Neuron (in vitro differentiated cells): ENCODE data around the gene EZH1.

Experiments used
- H2AFZ ChIP-seq: one replicate; pipeline ENCODE4 v1.6.1; 2013; ENCODE audit warnings: low read depth, mild to moderate bottlenecking, inconsistent platforms, low read length, moderate library complexity
- H3K27me3 ChIP-seq: one replicate; pipeline ENCODE4 v1.6.1; 2013; ENCODE audit warnings: low read length; ENCODE audit not compliant: insufficient read depth
- H3K36me3 ChIP-seq: one replicate; pipeline ENCODE4 v1.6.1; 2013; ENCODE audit warnings: low read length; ENCODE audit not compliant: insufficient read depth
- H3K4me1 ChIP-seq: one replicate; pipeline ENCODE4 v1.6.1; 2013; ENCODE audit warnings: low read length; ENCODE audit not compliant: insufficient read depth
- H3K4me3 ChIP-seq: 2 replicates; pipeline ENCODE4 v1.5.1; 2013; ENCODE audit warnings: mild to moderate bottlenecking, low read length, moderate library complexity
- H3K9me3 ChIP-seq: one replicate; pipeline ENCODE4 v1.6.1; 2013; ENCODE audit warnings: low read length

EZH1 gene

GRCh38 chr17:42680331-42680808 is 64.5 kb downstream of the EZH1 start:
- Histone ChIP-seq H3K9me3 (no peaks in the 10 kb centered on the region), H3K27me3 (no peaks in the 10 kb centered on the region), H2AFZ (peak overlapping the region; percentile 66), H3K36me3 (peaks cover 10% of the 10 kb centered on the region), H3K4me1 (peaks cover 38% of the 10 kb centered on the region), H3K4me3 (peak overlapping the region; percentile 51)

- no peaks in the 10 kb centered on the region for H3K27me3 ChIP-seq
- no peaks in the 10 kb centered on the region for H3K9me3 ChIP-seq
- H3K4me3 ChIP-seq, result peak overlapping the region; percentile 51
- peaks cover 4% of the 10 kb centered on the region for H3K36me3 ChIP-seq
- H3K4me1 ChIP-seq, result peaks cover 44% of the 10 kb centered on the region
- H2AFZ ChIP-seq, result peak overlapping the region; percentile 66
Observed at GRCh38 chr17:42679492-42680330, 65.1 kb downstream of the EZH1 start.

DNA sequence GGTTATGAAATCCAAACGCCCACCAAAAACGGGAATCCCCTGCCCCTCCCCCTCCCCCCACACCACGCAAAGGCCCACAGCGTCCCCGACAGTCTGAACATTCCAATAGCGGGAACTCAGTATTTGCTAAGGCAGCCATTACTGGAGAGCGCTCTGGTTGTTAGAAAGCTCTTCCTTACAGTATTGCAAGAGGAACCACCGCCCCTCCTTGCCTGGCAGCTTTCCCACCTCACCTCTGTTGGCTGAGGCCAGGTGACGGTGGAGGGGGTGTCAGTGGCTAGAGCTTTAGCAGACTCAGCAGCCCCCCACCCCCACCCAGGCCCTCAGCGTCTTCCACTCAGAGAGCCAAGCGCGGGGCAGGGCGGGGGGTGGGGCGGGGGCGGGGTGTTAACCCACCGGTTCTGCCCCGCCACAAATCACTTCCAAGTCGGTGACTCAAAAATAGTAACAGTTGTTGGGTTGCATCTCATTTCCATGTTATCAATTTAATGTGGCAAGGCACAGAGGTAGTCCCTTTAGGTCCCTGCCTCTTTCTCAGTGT is 65.8 kb downstream of the EZH1 start:
- H3K4me3 ChIP-seq, result peak overlapping the region; percentile 51

GRCh38 chr17:42677921-42678781 is 66.7 kb downstream of the EZH1 start:
- Histone ChIP-seq H3K9me3 (no peaks in the 10 kb centered on the region), H3K27me3 (no peaks in the 10 kb centered on the region), H3K4me1 (peaks cover 39% of the 10 kb centered on the region), H2AFZ (peak overlapping the region; percentile 3), H3K36me3 (peaks cover 4% of the 10 kb centered on the region), H3K4me3 (peak overlapping the region; percentile 51)

More for the DNA sequence above, 65.8 kb downstream of the EZH1 start:
- Histone ChIP-seq H2AFZ (peak overlapping the region; percentile 66), H3K27me3 (no peaks in the 10 kb centered on the region), H3K9me3 (no peaks in the 10 kb centered on the region), H3K36me3 (no peaks in the 10 kb centered on the region), H3K4me1 (peaks cover 46% of the 10 kb centered on the region)

- H3K27me3 ChIP-seq, result no peaks in the 10 kb centered on the region
- no peaks in the 10 kb centered on the region for H3K9me3 ChIP-seq
- H3K4me3 ChIP-seq, result peak overlapping the region; percentile 84
- H2AFZ ChIP-seq, result peak overlapping the region; percentile 3
- peaks cover 37% of the 10 kb centered on the region for H3K4me1 ChIP-seq
- H3K36me3 ChIP-seq, result peaks cover 13% of the 10 kb centered on the region
Observed at GRCh38 chr17:42677012-42677857, 67.6 kb downstream of the EZH1 start.

DNA sequence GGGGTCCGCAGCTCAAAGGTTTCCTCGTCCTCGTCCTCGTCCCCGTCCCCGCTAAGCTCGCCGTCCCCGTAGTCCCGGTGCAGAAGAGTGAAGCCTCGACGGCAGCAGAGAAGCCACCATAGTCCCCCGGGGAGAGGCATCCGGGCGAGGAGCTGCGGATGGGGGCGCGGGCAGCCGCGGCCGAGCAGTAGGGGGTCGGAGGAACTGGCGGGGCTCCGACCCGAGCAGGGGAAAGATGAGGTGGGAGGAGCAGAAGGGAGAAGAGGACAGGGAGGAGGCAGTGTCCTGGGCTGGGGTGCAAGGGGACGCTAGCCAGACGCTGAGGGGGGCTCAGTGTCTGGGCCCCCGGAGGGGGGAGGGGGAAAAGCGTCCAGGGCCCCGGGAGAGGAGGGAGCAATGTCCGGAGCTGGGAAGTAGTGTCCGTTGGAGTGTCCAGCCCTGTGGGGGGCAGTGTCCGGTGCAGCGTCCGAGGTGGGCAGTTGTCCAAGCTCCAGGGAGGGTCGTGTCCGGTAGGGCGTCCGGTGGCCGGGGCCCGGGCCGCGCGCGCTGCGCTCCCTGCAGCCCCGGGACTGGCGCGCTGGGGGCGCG is 68.3 kb downstream of the EZH1 start, which contains the start of gene PLEKHH3:
Gene PLEKHH3 (minus strand): TSS at position 571 of the 588 bp plus-strand sequence. CDS start 431 bp downstream, at position 140.
- peak within 1 kb of the TSS; percentile 75 for H2AFZ ChIP-seq
- peak within 1 kb of the TSS; percentile 84 for H3K4me3 ChIP-seq
- H3K36me3 ChIP-seq, result peaks cover 13% of the 10 kb centered on the region
- no peaks in the 10 kb centered on the region for H3K27me3 ChIP-seq
- peaks cover 33% of the 10 kb centered on the region for H3K4me1 ChIP-seq
- no peaks in the 10 kb centered on the region for H3K9me3 ChIP-seq

GRCh38 chr17:42675965-42676423 is 68.8 kb downstream of the EZH1 start:
- peak overlapping the region; percentile 84 for H3K4me3 ChIP-seq
- H3K36me3 ChIP-seq, result peaks cover 17% of the 10 kb centered on the region
- no peaks in the 10 kb centered on the region for H3K27me3 ChIP-seq
- peaks cover 33% of the 10 kb centered on the region for H3K4me1 ChIP-seq
- no peaks in the 10 kb centered on the region for H3K9me3 ChIP-seq
- H2AFZ ChIP-seq, result peak overlapping the region; percentile 75

DNA sequence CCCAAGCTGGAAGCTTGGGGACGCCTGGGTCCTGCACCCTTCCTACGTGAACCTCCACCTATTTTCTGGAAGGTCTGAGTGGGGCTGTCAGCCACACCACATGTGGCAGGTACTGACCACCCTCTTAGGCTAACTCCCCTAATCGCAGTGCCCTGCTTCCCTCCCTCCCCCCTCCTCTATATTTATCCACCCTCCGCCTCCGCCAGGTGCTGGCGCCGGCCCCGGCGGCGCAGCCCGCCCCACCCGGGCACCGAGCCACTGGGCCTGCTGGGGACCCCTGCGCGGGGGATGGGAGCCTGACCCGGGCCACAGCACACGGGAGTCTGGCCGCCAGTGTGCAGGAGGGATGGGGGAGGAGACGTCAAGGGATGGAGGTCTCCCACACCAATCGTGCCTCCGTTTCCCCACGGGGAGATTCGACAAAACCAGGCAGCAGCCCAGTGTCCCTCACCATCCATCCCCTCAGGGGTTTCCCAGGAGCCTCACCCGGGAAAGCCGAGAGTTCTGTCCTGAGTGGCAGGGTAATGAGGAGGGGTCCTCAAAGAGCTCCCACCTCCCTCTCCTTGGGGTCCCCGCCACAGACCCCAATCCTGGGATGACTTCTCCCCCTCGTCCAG is 69.4 kb downstream of the EZH1 start:
- Histone ChIP-seq H3K27me3 (no peaks in the 10 kb centered on the region), H2AFZ (no peak overlapping the region), H3K36me3 (peaks cover 21% of the 10 kb centered on the region), H3K4me1 (peaks cover 31% of the 10 kb centered on the region), H3K4me3 (peak overlapping the region; percentile 84), H3K9me3 (no peaks in the 10 kb centered on the region)

DNA sequence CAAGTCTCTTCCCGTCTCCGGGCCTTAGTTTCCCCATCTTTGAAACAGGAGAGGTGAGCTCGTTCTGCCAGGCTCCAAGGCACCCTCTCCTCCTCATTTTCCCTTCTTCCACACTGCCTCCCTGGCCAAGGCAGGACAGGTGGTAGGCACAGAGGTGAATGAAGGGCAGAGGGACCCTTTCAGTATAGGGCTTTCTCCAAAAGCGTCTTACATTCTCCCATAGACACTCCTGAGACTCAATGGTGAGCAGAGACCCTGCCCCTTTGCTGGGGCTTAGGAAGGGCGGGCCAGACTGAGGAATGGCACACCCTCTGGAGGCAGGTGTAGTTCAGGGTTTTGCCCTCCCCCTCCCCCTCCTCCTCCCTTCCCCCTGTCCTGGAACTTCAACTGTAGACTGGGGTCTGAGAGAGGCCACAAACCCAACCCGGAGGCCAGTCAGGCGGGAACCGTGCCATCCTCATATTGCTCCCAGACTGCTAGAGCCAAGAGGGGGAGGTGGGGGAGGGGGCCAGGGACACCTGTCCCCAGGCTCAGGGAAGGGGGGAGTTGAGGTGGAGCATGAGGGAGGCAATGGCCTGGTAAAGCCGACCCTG is 70.0 kb downstream of the EZH1 start:
- Histone ChIP-seq H3K36me3 (peaks cover 24% of the 10 kb centered on the region), H3K4me3 (peak overlapping the region; percentile 84), H2AFZ (no peak overlapping the region), H3K9me3 (no peaks in the 10 kb centered on the region), H3K4me1 (peaks cover 25% of the 10 kb centered on the region), H3K27me3 (no peaks in the 10 kb centered on the region)

DNA sequence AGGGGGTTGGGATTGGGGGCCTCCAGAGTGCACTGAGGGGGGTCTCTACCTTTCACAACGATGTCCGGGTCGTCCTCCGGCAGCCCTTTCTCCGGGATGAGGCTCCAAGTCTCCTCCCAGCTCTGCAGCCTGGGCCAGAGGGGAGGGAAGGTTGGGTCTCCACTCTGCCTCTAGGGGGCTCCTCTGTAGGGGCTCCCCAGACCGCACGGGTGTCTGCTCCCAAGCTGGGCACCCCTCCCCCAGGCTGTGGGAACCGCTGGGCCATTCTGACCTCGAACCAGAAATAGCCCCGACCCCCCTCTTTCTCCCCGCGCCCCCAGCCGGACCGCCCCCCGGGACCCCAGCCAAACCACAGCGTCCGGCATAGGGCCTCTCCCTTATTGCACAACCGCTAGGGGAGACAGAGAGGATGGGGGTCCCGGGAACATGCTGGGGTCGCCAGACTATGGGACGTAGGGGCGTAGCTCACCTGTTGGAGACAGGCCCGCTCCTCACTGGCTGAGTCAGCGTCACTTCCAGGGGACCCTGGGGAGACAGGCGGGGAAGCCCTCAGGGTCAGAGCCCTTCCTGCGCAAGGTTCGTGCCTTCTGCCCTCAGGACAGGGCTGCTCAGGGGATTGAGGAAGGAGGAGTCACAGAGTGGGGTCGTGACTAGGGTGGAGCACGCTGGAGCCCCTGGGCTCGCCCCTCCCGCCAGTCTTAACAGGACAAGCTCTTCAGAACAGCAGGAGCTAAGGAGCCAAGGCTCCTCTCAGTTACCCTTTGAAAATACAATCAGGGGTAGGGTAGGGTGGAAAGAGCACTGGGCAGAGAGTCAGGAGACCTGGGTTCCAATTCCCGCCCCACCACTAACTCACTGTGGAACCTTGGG is 70.7 kb downstream of the EZH1 start:
- Histone ChIP-seq H3K27me3 (no peaks in the 10 kb centered on the region), H3K36me3 (peaks cover 31% of the 10 kb centered on the region), H3K4me1 (peaks cover 20% of the 10 kb centered on the region), H2AFZ (no peak overlapping the region), H3K9me3 (no peaks in the 10 kb centered on the region), H3K4me3 (peak overlapping the region; percentile 2)
